DMS153 (cell line): Measurements from ENCODE around the gene ATP6V1G2.

Experiments used
- DNase-seq: peaks from one replicate; lab custom pipeline; 2025; lab: John Stamatoyannopoulos, UW

Gene ATP6V1G2

GRCh38 chr6:31547727-31548543, 1.5 kb upstream of the ATP6V1G2 start:
- no peak for DNase-seq

DNA sequence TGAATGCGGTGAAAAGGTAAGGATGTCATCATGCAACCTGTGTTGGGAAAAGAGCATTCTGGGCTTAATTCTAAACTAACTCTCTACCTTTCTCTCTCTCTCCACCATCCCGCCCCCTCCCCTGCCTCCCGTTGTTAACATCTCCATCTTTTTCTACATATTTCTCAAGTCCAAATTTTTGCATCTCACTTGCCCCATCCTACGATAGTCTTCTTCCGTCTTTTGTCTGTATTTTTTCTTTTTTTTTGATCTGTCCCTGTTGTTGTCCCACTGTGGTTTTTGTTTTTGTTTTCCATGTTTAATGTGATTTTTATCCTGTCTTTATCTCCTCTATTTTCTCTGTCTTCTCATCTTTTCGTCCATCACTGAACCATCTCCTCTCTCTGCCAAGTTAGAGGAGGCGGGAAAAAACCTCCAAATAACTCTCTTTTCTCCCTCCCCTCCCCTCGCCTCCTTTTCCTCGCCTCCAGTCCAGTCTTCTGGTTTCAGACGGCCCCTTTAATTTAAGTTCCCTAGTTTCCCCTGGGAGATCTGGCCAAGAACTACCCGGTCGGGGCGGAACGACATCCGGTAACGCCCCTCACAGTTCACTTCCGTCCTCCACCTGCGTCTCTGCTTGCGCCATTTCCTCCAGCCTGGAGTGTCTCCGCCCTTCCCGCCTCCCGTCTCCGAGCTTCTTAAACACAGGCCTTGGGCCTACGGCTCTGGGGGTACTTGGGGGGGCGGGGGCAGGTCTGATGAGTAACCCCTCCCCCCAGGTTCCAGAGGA, 734 bp upstream of the ATP6V1G2 start, which contains the start of gene NFKBIL1:
NFKBIL1 (plus strand) TSS at position 651 of the 769 bp plus-strand sequence; CDS start at position 738, 87 bp downstream.
- DNase-seq: peak; percentile 92

GRCh38 chr6:31545291-31545690, 1.1 kb downstream of the ATP6V1G2 start:
- DNase-seq: no peak

DNA sequence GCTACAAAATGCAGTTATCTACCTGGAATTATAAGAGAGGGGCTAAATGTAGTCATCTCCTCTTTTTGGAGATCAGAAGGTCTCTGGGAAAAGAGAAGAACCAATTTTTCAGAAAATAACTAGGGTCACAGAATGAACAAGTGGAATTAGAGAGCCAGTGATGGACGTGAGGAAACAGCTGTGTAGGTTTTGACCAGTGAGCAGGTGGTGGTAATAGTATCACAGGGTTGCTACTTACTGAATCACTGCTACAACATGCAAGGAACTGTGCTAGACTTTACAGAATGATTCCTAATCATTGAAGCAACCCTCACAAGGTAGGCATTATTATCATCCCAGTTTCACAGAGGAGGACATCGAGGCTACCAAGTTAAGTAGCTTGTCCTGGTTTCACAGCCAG, 1.7 kb downstream of the ATP6V1G2 start:
- no peak for DNase-seq

DNA sequence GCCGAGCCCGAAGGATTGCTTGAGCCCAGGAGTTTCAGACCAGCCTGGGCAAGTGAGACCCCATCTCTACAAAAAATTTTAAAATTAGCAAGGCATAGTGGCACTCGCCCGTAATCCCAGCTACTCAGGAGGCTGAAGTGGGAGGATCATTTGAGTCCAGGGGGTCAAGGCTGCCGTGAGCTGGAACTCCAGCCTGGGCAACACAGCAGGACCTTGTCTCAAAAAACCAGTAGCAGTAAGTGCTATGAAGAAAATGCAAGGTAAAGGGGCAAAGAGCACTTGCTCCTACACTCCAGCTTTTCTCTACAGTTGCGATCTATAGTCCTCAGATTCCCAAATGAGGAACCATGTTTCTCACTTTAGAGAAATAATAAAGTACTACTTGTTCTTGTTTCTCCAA, 2.8 kb downstream of the ATP6V1G2 start:
- no peak for DNase-seq

- DNase-seq: peak; percentile 97
These were observed 4.5 kb downstream of the ATP6V1G2 start, which contains the start of gene DDX39B for GRCh38 chr6:31541658-31542521. Gene DDX39B, minus strand, starts transcription at chr6:31542003. Its CDS starts 1,471 bp downstream, at chr6:31540532.

DNA sequence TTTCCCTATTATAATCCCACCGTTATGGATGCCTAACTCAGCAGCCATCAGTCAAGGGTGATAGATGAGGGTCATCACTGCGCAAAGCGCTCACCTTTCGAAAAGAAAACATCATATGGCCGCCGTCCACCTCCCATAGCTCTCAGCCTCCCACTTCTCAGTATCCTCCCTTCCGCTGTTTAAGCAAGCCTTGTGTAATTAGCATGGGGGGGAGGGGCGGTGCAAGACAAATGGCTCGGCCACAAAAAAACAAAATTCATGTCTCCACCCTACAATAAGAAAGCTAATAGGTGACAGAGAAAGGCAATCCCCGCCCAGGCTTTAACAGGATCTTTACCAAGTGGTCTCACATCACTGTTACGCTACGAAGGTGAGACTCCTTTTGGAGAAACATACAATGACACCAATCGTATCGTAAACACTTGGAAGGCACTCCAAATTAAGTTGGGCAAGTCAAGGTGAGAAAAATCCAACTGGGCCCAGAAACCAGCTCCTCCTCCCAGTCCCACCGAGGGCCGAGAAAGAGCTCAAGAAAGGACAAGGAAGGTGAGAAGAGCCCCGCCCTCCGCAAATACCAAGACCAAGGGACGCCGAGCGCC, 5.2 kb downstream of the ATP6V1G2 start:
- no peak for DNase-seq

DNA sequence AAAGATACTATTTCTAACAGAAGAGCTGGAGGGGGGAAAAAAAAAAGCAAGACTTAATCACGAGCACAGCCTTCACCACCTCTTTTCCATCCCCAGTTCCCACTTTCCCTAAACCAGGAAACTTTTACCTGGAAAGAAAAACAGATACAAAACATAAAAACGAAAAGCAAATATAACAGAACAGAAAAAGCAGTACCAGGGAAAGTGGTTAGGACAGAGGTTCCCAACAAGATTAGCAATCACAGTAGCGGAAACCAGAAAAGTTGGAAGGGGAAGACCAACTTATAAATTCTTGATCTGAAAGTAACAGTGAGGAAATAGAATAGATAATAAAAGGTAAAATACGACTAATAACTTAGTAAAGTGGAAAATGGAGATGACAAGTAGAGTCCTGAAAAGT, 5.8 kb downstream of the ATP6V1G2 start:
- no peak for DNase-seq

DNA sequence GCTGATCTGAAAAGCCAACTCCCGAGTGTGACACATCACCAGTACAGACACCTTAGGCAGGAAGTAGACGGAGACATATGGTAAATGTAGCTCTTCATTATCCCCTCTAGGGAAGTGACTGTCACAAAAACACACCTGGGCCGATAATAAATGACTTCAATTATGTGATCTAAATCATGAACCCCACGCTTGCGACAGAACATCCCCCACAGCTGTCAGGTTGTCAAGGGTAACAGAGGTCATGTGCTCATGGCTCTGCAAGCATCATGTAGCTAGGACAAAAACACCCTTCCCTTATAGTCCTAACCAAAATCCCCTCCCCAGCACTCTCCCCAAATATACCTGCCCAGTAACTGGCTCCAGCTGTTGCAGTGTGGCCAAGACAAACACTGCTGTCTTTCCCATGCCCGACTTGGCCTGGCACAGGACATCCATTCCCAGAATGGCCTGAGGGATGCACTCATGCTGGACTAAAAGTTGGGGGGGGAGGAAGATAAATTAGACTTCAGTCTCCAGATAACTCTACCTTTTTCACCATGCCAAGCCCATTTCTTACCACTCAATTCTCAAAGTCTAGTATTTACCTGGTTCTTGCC, 7.5 kb downstream of the ATP6V1G2 start:
- DNase-seq: no peak

GRCh38 chr6:31535538-31536324, 10.7 kb downstream of the ATP6V1G2 start:
- no peak for DNase-seq

DNA sequence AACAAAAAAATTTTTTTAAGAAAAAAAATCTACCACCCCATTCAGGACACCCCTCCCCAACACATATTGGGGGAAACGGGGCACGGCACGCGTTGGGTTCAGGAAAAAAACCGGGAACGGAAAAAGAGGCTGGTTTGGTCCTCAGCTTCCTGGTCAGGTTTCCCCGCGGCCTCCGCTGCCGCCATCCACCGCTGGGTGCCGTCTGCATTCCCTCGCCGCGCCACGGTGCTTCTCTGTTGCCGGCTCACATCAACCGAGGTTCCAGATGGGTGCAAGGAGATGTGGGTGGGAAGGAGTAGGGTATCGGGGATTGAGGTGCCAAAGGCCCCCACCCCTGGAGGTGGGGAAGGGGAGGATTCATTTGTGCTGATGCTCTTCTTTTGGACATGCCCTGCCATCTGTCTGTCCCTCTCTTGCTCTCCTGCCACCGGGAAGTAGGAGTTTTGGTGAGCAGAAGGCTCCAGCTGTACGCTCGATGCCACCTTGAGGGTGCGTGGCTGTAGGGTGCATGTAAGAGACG, 11.8 kb downstream of the ATP6V1G2 start:
- no peak for DNase-seq

- DNase-seq: no peak
These were observed 12.4 kb downstream of the ATP6V1G2 start for GRCh38 chr6:31534011-31534410.

DNA sequence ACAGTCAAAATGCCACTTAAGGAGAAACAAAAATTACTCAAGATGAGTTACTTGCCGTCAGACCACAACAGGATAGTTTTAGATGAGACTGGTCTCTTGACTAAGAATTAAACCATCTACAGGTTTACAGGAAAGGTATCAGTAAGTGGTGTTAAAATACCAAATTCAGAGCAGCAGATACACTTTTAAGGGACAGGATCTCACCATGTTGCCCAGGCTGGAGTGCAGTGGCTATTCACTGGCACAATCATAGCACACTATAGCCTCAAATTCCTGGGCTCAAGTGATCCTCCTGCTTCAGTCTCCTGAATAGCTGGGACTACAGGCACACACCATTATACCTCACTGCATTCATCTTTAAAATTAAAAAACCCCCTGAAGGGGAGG, 13.0 kb downstream of the ATP6V1G2 start:
- DNase-seq: no peak

- no peak for DNase-seq
These were observed 13.6 kb downstream of the ATP6V1G2 start for GRCh38 chr6:31532644-31533454.

DNA sequence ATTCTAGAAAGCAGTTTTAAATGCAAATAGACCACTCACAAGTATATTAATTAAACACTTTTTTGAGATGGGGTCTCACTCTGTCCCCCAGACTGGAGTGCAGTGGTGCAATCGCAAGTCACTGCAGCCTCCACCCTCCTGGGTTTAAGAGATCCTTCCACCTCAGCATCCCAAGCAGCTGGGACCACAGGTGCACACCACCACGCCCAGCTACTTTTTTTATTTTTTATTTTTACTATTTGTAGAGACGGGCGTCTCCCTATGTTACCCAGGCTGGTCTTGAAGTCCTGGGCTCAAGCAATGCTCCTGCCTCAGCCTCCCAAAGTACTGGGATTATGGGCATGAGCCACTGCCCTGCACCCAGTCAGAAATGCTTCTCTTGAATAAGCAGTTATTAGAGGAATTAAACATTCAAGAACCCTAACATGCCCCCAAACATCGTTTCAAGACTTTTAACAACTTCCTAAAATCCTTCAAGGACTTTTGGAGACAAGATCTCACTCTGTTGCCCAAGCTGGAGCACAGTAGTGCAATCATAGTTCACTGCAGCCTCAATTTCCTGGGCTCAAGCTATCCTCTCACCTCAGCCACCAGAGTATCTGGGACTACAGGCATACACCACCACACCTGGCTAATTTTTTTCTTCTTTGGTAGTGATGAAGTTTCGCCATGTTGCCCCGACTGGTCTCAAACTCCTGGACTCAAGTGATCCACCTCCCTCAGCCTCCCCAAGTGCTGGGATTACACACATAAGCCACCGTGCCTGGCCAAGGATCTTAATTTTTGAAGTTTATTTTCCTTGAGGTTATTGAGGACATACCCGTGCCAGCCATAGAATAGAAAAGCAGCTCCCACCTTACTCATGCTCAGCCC, 14.4 kb downstream of the ATP6V1G2 start:
- DNase-seq: no peak

GRCh38 chr6:31531162-31531561, 15.2 kb downstream of the ATP6V1G2 start:
- DNase-seq: no peak

DNA sequence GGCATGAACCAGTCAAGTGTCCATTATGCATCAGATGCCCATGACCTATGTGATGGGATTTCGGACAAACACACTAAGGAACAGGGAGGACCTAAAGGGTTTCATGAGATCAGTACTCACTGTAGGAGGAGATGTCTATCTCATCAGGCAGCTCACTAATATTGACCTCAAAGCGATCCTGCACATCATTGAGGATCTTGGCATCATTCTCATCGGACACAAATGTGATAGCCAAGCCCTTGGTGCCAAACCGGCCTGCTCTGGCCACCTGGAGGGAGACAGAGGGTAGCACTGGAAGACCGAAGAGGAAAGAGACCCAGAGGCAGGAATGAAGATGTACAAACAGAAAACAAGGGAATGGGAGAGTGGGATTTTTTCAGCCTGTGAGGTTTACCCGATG, 15.7 kb downstream of the ATP6V1G2 start:
- DNase-seq: no peak
